A549 (cell line): Measurements from ENCODE around the gene LRRIQ3. TPM values are rescaled to one million over a fixed set of nuclear protein-coding genes. Genes with fewer than 3 reads are reported as not detected.

ENCODE experiments used
- ATAC-seq, 2 experiments: fragments of 200-7000 bp in 1 of 2; fragments of >200 bp in 1 of 2; cut with Nextera tagmentation in 1 of 2; cut with Tn5 transposase in 1 of 2; 3 replicates each; pipeline versions ENCODE4 v1.8.0 to v1.9.1; 2018 to 2020; ENCODE audit warnings: mild to moderate bottlenecking in 1 of 2, moderate library complexity in 1 of 2
- CTCF ChIA-PET: fragments of 300-600 bp; sonication (Branson Sonifier 250); formaldehyde crosslinking; extraction: SDS; loops from one replicate; lab custom pipeline; 2021; ENCODE audit warnings: antibody characterized with exemption, inconsistent platforms; lab: Yijun Ruan, JAX
- POLR2A ChIA-PET: fragments of 350-600 bp; formaldehyde crosslinking; extraction: SDS; loops from one replicate; lab custom pipeline; 2021; ENCODE audit warnings: antibody characterized with exemption, inconsistent platforms; lab: Yijun Ruan, JAX
- DNase-seq, 2 experiments: peaks; one replicate each; pipeline versions ENCODE4 v3.0.0 to v3.0.0-alpha.2; 2011 to 2016; ENCODE audit warnings: low read depth in 1 of 2, low spot score in 1 of 2
- FAIRE-seq: peaks from 2 replicates; lab custom pipeline; 2011; peaks lifted over from hg19 to GRCh38; lab: Jason Lieb, UNC
- H3K27ac ChIP-seq, 2 experiments: fragments of >200 bp; sonication (Bioruptor Twin); formaldehyde crosslinking; 3 replicates each; pipeline ENCODE4 v1.5.1; 2016 to 2017
- H3K4me1 ChIP-seq: fragments of >200 bp; sonication (Bioruptor Twin); formaldehyde crosslinking; 3 replicates; pipeline ENCODE4 v1.6.1; 2016
- H3K4me2 ChIP-seq: fragments of >200 bp; sonication (Bioruptor Twin); formaldehyde crosslinking; 3 replicates; pipeline ENCODE4 v1.6.1; 2016
- H3K4me3 ChIP-seq: fragments of >200 bp; sonication (Bioruptor Twin); formaldehyde crosslinking; 3 replicates; pipeline ENCODE4 v1.5.1; 2016
- H3K9me3 ChIP-seq: fragments of >200 bp; sonication (Bioruptor Twin); formaldehyde crosslinking; 3 replicates; pipeline ENCODE4 v1.6.1; 2016
- CBX2 ChIP-seq: fragments of 200-600 bp; sonication (generic); IDR thresholded peaks from 2 replicates; pipeline ENCODE4 v1.6.1; 2016; ENCODE audit warnings: low read depth, mild to moderate bottlenecking, borderline replicate concordance
- CBX8 ChIP-seq: fragments of 200-600 bp; sonication (generic); IDR thresholded peaks from 2 replicates; pipeline ENCODE4 v1.6.1; 2016
- CEBPB ChIP-seq, 2 experiments: fragments of >200 bp in 1 of 2; sonication (Bioruptor Twin) in 1 of 2; formaldehyde crosslinking in 1 of 2; IDR thresholded peaks; 2 replicates each; pipeline ENCODE4 v1.6.1; 2012 to 2016
- EHF ChIP-seq: fragments of 250-450 bp; sonication (Bioruptor Pico); IDR thresholded peaks from 2 replicates; pipeline ENCODE4 v1.5.0; 2020; ENCODE audit warnings: mild to moderate bottlenecking
- ESRRA ChIP-seq: fragments of 150-350 bp; IDR thresholded peaks from 2 replicates; pipeline ENCODE4 v1.6.1; 2014; ENCODE audit warnings: mild to moderate bottlenecking, low read length, borderline replicate concordance
- FOXS1 ChIP-seq: fragments of 250-450 bp; sonication (Bioruptor Pico); IDR thresholded peaks from 2 replicates; pipeline ENCODE4 v1.5.0; 2020; ENCODE audit warnings: mild to moderate bottlenecking, moderate library complexity
- GATA3 ChIP-seq: IDR thresholded peaks from 2 replicates; pipeline ENCODE4 v1.6.1; 2012; ENCODE audit warnings: borderline replicate concordance
- HOXB5 ChIP-seq: fragments of 250-450 bp; sonication (Bioruptor Pico); IDR thresholded peaks from 2 replicates; pipeline ENCODE4 v1.5.0; 2020; ENCODE audit warnings: mild to moderate bottlenecking, moderate library complexity
- KDM1A ChIP-seq: fragments of 200-600 bp; sonication (generic); IDR thresholded peaks from 2 replicates; pipeline ENCODE4 v1.6.1; 2016; ENCODE audit warnings: low read depth, mild to moderate bottlenecking
- MAFK ChIP-seq: fragments of 450-650 bp; IDR thresholded peaks from 2 replicates; pipeline ENCODE4 v1.6.1; 2014; ENCODE audit not compliant: partially characterized antibody
- MYC ChIP-seq: IDR thresholded peaks from 2 replicates; pipeline ENCODE4 v1.6.1; 2012; ENCODE audit warnings: mild to moderate bottlenecking, inconsistent platforms, low read length, improper control_type of control experiment, borderline replicate concordance
- NR3C1 ChIP-seq: fragments of >200 bp; sonication (Bioruptor Twin); formaldehyde crosslinking; IDR thresholded peaks from 3 replicates; pipeline ENCODE4 v1.6.1; 2017
- RAD21 ChIP-seq, 2 experiments: fragments of >200 bp in 1 of 2; sonication (Bioruptor Twin) in 1 of 2; formaldehyde crosslinking in 1 of 2; IDR thresholded peaks in 1 of 2; conservative IDR thresholded peaks in 1 of 2; 2 replicates in 1 of 2; 3 replicates in 1 of 2; pipeline ENCODE4 v1.6.1; 2012 to 2018; ENCODE audit warnings: inconsistent platforms in 1 of 2
- RARB ChIP-seq: fragments of 250-450 bp; sonication (Bioruptor Pico); IDR thresholded peaks from 2 replicates; pipeline ENCODE4 v1.8.0; 2021; ENCODE audit warnings: mild to moderate bottlenecking, moderate library complexity
- RCOR1 ChIP-seq: fragments of 150-350 bp; IDR thresholded peaks from 2 replicates; pipeline ENCODE4 v1.6.1; 2014; ENCODE audit warnings: antibody characterized with exemption, low read length, low read depth
- TP53 ChIP-seq: fragments of 250-450 bp; sonication (Bioruptor Pico); IDR thresholded peaks from 2 replicates; pipeline ENCODE4 v1.5.0; 2021; ENCODE audit warnings: mild to moderate bottlenecking, moderate library complexity
- ZC3H11A ChIP-seq: fragments of 450-650 bp; IDR thresholded peaks from 2 replicates; pipeline ENCODE4 v1.6.1; 2014; ENCODE audit warnings: antibody characterized with exemption, mild to moderate bottlenecking
- ZSCAN20 ChIP-seq: fragments of 250-450 bp; sonication (Bioruptor Pico); IDR thresholded peaks from 2 replicates; pipeline ENCODE4 v1.8.0; 2022; ENCODE audit warnings: mild to moderate bottlenecking, moderate library complexity
- WGBS: methylation state at CpG from one replicate; pipeline ENCODE4 v1.1.6; 2017; ENCODE audit errors: missing lambda C conversion rate; 5-methylcytosine and 5-hydroxymethylcytosine counted together
- polyA plus RNA-seq, 4 experiments: library from polyadenylated mRNA; depleted of rRNA in 3 of 4; stranded (reverse); fragments of >200 nt; fragmentation: RNase III in 1 of 4; extraction: RNeasy Plus Mini Kit Qiagen cat#74134 plus additional on column Dnase treatment in 1 of 4; gene quantifications; 2 replicates in 3 of 4; 3 replicates in 1 of 4; pipeline ENCODE4 v1.2.3, GENCODE V29; 2011 to 2017
- TF ChIP-seq, protein P1 (sequence below): fragments of 150-350 bp; IDR thresholded peaks from 2 replicates; pipeline ENCODE4 v1.6.1; 2014; ENCODE audit warnings: low read depth, mild to moderate bottlenecking, low read length
- TF ChIP-seq, protein P2 (sequence below): fragments of >200 bp; sonication (Bioruptor Twin); formaldehyde crosslinking; IDR thresholded peaks from 3 replicates; pipeline ENCODE4 v1.6.1; 2016
- TF ChIP-seq, protein P3 (sequence below): fragments of >200 bp; sonication (Bioruptor Twin); formaldehyde crosslinking; IDR thresholded peaks from 2 replicates; pipeline ENCODE4 v1.6.1; 2016
- TF ChIP-seq, protein P4 (sequence below): IDR thresholded peaks from 2 replicates; pipeline ENCODE4 v1.6.1; 2012
- TF ChIP-seq, protein P5 (sequence below): fragments of 450-650 bp; IDR thresholded peaks from 2 replicates; pipeline ENCODE4 v1.6.1; 2014; ENCODE audit warnings: antibody characterized with exemption
- TF ChIP-seq, protein P6 (sequence below): IDR thresholded peaks from 2 replicates; pipeline ENCODE4 v1.6.1; 2012; ENCODE audit warnings: low read depth, borderline replicate concordance
- TF ChIP-seq, protein P7 (sequence below): fragments of 200-600 bp; sonication (generic); IDR thresholded peaks from 2 replicates; pipeline ENCODE4 v1.6.1; 2016; ENCODE audit warnings: antibody characterized with exemption, mild to moderate bottlenecking, moderate library complexity

LRRIQ3 gene
- polyA plus RNA-seq, 2 of the 4 experiments (the other 2 are of a cell fraction), result 2.4 to 3.9 TPM

DNA sequence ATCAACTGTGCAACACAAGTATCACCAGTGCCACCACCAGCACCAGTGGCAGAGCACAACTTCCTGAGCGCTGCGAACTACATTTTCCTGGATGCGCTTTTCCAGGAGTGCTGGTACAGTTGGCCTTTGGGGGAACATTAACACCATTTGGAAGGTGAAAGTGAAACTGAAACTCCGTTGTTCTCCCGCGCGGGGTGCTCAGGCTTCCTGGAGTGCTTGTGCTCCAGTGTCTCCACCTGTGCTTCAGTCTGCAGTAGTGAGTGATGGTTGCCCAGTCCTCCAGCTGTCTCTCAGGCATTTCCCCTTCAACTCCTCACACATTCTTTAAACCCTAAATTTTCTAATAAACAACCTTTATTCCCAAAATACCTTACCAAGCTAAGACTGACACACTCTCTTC is 187.8 kb downstream of the LRRIQ3 start:
- no peak for DNase-seq
- H3K4me2 ChIP-seq, result peak overlapping the region; percentile 32; the same call in 1 of the 3 replicates
- WGBS, result 40% methylated on average over 7 of the region's 7 CpGs
- H3K9me3 ChIP-seq, result no peaks in the 10 kb centered on the region
- CTCF ChIA-PET, result no interaction called here
- H3K4me3 ChIP-seq, result no peak overlapping the region
- POLR2A ChIA-PET, result no interaction called here
- H3K27ac ChIP-seq, result no peak overlapping the region
- H3K4me1 ChIP-seq, result no peaks in the 10 kb centered on the region
- TF ChIP-seq, protein P1, sequence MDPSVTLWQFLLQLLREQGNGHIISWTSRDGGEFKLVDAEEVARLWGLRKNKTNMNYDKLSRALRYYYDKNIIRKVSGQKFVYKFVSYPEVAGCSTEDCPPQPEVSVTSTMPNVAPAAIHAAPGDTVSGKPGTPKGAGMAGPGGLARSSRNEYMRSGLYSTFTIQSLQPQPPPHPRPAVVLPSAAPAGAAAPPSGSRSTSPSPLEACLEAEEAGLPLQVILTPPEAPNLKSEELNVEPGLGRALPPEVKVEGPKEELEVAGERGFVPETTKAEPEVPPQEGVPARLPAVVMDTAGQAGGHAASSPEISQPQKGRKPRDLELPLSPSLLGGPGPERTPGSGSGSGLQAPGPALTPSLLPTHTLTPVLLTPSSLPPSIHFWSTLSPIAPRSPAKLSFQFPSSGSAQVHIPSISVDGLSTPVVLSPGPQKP, result no peak
- no peak for TF ChIP-seq RAD21 (conservative IDR thresholded peaks at IDR 0.05 in 1 of 2, IDR thresholded peaks at IDR 0.05 in 1 of 2)
- no peak for TF ChIP-seq ESRRA
- no peak for FAIRE-seq
- no peak for ATAC-seq

DNA sequence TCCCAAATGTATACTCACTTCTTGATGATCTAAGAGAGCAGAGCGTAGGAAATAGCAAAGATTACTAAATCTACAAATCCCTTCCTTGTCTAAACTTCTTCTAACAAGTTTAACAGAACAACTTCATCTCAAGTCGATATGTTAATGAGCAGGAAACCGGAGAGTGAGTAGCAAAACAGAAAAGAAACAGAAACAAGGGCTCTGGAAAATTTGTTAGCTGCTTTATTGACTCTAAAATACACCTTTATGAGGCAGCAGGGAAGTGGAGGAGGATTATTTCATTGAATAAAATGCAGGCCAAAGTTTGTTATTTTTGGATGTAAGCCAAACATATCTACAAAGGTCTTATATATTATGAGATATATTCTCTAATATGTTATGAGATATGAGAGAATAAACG is 192.4 kb downstream of the LRRIQ3 start:
- H3K4me3 ChIP-seq, result no peak overlapping the region
- TF ChIP-seq CBX8, result no peak
- TF ChIP-seq NR3C1, result no peak
- TF ChIP-seq MYC, result no peak
- TF ChIP-seq GATA3, result no peak
- TF ChIP-seq ZSCAN20 (CRISPR knock-in tag), result no peak
- no peak for TF ChIP-seq EHF (CRISPR knock-in tag)
- no peak for TF ChIP-seq HOXB5 (CRISPR knock-in tag)
- TF ChIP-seq KDM1A, result no peak
- TF ChIP-seq, all 56 proteins: peak for 0
- ATAC-seq (no peak), DNase-seq (no peak), FAIRE-seq (no peak)
- no peak overlapping the region for H3K27ac ChIP-seq
- POLR2A ChIA-PET, result no interaction called here
- CTCF ChIA-PET, result no interaction called here
- 12% methylated on average over 4 of the region's 4 CpGs for WGBS
- H3K4me1 ChIP-seq, result no peaks in the 10 kb centered on the region
- H3K9me3 ChIP-seq, result no peaks in the 10 kb centered on the region
- H3K4me2 ChIP-seq, result no peak overlapping the region

DNA sequence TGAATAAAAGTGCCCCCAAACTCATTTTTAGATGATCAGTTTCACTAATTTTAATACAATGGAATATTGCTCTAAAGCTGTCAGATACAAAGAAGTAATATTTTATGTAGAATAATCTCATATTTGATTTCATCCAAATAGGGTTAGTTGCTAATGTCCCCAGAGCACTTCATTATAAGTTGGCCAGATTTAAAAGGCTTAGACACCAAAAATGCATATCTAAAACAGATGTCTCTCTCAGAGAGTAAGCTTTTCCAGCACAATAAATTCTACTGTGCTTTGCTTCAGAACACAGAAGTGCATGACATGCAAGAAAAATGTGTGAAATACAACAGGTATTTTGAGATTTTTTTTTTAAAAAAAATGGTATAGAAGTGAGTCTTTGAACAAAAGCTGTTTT is 194.2 kb downstream of the LRRIQ3 start:
- TF ChIP-seq NR3C1 (no peak), FOXS1 (CRISPR knock-in tag) (no peak), CEBPB (IDR thresholded peaks at IDR 0.05) (no peak), ZSCAN20 (CRISPR knock-in tag) (no peak), ESRRA (no peak), TP53 (no peak), CBX2 (no peak), RCOR1 (no peak), GATA3 (no peak), MAFK (no peak), RARB (CRISPR knock-in tag) (no peak), ZC3H11A (no peak), RAD21 (conservative IDR thresholded peaks at IDR 0.05 in 1 of 2, IDR thresholded peaks at IDR 0.05 in 1 of 2) (no peak)
- TF ChIP-seq, protein P2, sequence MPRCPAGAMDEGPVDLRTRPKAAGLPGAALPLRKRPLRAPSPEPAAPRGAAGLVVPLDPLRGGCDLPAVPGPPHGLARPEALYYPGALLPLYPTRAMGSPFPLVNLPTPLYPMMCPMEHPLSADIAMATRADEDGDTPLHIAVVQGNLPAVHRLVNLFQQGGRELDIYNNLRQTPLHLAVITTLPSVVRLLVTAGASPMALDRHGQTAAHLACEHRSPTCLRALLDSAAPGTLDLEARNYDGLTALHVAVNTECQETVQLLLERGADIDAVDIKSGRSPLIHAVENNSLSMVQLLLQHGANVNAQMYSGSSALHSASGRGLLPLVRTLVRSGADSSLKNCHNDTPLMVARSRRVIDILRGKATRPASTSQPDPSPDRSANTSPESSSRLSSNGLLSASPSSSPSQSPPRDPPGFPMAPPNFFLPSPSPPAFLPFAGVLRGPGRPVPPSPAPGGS, result no peak
- TF ChIP-seq, protein P3, sequence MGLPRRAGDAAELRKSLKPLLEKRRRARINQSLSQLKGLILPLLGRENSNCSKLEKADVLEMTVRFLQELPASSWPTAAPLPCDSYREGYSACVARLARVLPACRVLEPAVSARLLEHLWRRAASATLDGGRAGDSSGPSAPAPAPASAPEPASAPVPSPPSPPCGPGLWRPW, result no peak
- TF ChIP-seq, protein P4, sequence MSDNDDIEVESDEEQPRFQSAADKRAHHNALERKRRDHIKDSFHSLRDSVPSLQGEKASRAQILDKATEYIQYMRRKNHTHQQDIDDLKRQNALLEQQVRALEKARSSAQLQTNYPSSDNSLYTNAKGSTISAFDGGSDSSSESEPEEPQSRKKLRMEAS, result no peak
- TF ChIP-seq, protein P5, sequence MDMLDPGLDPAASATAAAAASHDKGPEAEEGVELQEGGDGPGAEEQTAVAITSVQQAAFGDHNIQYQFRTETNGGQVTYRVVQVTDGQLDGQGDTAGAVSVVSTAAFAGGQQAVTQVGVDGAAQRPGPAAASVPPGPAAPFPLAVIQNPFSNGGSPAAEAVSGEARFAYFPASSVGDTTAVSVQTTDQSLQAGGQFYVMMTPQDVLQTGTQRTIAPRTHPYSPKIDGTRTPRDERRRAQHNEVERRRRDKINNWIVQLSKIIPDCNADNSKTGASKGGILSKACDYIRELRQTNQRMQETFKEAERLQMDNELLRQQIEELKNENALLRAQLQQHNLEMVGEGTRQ, result no peak
- TF ChIP-seq, protein P6, sequence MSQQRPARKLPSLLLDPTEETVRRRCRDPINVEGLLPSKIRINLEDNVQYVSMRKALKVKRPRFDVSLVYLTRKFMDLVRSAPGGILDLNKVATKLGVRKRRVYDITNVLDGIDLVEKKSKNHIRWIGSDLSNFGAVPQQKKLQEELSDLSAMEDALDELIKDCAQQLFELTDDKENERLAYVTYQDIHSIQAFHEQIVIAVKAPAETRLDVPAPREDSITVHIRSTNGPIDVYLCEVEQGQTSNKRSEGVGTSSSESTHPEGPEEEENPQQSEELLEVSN, result no peak
- TF ChIP-seq, protein P7, sequence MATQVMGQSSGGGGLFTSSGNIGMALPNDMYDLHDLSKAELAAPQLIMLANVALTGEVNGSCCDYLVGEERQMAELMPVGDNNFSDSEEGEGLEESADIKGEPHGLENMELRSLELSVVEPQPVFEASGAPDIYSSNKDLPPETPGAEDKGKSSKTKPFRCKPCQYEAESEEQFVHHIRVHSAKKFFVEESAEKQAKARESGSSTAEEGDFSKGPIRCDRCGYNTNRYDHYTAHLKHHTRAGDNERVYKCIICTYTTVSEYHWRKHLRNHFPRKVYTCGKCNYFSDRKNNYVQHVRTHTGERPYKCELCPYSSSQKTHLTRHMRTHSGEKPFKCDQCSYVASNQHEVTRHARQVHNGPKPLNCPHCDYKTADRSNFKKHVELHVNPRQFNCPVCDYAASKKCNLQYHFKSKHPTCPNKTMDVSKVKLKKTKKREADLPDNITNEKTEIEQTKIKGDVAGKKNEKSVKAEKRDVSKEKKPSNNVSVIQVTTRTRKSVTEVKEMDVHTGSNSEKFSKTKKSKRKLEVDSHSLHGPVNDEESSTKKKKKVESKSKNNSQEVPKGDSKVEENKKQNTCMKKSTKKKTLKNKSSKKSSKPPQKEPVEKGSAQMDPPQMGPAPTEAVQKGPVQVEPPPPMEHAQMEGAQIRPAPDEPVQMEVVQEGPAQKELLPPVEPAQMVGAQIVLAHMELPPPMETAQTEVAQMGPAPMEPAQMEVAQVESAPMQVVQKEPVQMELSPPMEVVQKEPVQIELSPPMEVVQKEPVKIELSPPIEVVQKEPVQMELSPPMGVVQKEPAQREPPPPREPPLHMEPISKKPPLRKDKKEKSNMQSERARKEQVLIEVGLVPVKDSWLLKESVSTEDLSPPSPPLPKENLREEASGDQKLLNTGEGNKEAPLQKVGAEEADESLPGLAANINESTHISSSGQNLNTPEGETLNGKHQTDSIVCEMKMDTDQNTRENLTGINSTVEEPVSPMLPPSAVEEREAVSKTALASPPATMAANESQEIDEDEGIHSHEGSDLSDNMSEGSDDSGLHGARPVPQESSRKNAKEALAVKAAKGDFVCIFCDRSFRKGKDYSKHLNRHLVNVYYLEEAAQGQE, result no peak
- TF ChIP-seq, protein P1, result no peak
- no peak overlapping the region for H3K4me3 ChIP-seq
- no peak overlapping the region for H3K4me2 ChIP-seq
- H3K27ac ChIP-seq, result no peak overlapping the region
- ChIA-PET POLR2A (no interaction called here), CTCF (no interaction called here)
- H3K9me3 ChIP-seq, result no peaks in the 10 kb centered on the region
- no peak for ATAC-seq
- DNase-seq, result no peak
- no peak for FAIRE-seq
- no peaks in the 10 kb centered on the region for H3K4me1 ChIP-seq
